ENCODE data around the gene ARHGEF33.
A peak's percentile ranks its signal among the peaks of the same experiment; 100 is the strongest.
"Not testable (repeated sequence)": the region's sequence is repeated elsewhere in the genome, so short reads cannot be mapped to it uniquely, and the experiment has no call there.

Gene ARHGEF33

DNA sequence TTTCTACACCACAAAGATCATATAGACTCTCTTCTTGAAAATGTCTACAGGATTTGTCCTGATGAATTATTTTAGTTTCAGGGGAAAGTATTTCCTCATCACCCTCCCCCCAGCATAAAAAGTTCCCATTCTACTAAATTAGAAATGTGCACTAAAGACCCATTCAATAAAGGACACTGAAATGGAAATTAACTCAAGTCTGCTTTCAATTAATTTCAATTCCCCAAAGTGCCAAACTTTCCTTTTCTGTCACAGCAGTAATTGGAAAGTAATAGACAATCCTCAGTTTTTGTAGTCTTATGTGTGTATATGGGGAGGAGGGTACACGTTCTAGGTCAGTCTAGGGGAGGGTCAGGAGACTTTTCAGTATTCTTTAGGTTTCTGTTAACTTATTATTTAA, 21.5 kb downstream of the ARHGEF33 start:
- no peak for ATAC-seq

DNA sequence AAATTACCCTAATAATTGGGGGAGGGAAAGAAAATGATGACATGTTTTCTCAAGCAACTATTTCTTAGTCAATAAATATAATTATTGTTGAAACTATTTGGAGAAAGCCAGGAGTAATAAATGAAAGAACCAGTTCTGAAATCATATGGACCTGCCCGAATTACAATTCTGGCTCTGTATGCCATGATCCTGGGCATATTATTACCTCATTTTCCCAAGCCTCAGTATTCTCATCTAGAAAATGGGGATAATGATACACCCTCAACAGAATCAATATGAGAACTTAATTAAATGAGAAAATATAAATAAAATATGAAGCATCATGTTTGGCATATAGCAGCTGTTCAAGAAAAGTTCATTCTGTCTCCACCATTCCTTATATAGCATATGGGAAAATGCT, 22.9 kb downstream of the ARHGEF33 start:
- no peak for ATAC-seq

DNA sequence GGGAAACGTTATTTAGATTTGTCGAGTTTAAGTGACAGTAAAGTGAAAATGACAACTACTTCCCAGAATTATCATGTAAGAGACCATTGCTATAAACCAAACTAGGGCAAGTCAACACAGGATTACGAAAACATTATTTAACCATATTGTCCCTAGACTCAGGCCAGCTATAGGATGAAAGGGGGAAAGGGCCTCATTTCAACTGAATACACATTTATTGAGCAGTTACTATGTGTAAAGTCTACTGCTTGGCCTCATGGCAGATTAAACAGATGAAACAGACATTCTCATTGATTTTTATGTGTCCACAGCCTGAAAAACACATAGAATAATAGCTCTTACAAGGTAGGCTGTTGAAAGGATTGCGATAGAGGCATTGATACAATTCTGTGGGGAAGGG, 32.7 kb downstream of the ARHGEF33 start:
- ATAC-seq, result no peak

DNA sequence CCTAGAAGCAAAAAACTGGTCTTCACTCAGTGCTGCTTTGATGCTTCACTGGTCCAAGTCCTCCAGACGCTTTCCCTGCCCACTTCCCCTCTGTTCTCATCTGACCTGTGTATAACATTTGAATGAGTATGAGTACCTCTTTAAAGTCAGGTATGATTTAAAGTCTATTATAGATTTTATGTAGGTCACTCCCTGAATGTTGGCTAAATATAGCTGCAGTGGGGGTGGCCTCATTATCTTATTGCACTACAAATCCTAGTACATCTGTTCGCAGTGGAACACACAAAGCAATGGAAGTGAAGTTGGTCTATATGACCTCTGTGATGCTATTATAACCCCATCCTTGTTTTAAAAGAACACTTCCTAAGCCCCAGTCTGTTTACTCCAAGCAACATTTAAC, 33.2 kb downstream of the ARHGEF33 start:
- no peak for ATAC-seq

DNA sequence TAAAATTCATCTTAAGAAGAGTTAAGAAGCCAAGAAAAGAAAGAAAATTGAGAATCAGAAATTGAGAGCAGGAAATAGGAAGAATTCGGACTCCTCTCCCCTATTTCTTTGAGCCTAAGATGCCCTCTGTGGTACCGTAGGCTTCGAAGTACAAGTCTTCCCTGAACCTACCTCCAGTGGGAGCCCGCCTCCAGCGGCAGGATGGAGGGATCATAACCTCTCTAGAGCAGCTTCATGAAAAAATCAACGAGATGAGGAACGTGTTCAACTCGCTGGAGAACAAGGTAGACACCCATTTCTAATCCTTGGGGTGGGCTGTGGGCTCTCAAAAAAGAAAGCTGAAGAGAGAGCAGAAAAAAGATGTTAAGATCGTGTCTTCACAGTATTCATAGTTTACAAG, 36.3 kb downstream of the ARHGEF33 start:
- ATAC-seq, result no peak

DNA sequence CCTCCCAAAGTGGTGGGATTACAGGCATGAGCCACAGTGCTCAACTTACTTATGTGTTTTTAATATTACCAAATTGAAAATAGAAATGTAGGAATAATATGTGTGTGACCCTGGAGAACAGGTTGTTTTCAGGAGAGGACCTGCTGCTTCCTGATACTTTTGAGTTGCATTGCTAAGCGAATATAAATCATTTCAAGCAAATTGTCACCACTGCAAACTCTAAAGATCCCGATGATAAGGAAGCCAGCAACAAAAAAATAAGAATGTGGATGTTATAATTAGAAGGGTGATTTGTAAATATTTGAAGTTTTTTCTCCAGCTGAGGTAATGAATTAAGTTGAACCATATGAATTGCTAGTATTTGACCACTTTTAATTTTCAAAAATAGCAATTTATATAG, 40.9 kb downstream of the ARHGEF33 start:
- no peak for ATAC-seq

DNA sequence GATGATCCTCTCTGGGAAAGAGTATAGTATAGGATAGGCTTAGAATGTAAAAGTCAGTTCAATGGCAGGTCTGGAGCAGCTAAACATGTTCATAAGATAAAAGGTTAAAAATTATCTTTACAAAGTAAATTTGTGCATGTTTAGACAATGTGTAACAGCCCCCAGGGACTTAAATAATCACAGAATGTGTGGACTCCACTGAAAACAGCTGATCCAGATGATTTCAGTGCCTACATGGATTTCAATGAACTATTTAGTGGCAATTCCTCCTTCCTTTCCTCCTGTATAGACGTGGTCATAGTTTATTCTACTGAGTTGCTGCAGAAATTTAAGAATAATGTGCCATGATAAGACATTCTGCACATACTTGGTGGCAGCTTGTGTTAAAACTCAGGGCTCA, 42.9 kb downstream of the ARHGEF33 start:
- no peak for ATAC-seq

DNA sequence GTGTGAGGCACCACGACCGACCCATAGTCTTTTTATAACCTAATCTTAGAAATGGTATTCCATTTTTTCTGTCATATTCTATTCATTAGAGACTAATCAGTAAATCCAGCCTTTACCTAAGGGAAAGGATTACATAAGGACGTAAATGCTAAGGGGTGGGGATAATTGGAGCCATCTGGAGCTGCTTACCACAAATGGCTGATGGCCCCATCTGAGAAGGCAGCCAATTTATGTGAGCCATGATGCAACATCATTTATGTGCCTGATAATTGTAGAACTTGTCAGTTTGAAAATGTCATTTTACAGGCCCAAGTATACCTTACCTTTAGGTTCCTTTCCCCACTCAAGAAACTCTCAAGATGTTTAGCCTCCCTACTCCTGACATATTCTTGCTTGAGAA, 44.0 kb downstream of the ARHGEF33 start:
- ATAC-seq, result no peak

DNA sequence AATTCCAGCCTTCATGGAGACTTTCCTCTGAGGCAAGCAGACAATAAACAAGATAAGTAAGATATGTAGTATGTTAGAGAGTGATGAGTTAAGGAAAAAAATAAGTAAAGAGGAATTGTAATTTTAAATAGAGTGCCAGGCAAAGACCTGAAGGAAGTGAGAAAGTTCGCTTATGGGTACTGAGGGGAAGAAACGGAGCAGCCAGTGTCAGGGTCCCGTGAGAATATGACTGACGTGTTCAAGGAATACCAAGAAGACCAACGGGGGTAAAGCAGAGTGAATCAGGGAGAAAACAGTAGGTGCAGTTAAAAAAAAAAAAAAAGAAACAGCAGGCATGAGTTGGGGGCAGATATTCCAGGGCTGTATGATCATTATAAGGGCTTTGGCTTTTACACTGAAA, 45.1 kb downstream of the ARHGEF33 start:
- ATAC-seq, result no peak

DNA sequence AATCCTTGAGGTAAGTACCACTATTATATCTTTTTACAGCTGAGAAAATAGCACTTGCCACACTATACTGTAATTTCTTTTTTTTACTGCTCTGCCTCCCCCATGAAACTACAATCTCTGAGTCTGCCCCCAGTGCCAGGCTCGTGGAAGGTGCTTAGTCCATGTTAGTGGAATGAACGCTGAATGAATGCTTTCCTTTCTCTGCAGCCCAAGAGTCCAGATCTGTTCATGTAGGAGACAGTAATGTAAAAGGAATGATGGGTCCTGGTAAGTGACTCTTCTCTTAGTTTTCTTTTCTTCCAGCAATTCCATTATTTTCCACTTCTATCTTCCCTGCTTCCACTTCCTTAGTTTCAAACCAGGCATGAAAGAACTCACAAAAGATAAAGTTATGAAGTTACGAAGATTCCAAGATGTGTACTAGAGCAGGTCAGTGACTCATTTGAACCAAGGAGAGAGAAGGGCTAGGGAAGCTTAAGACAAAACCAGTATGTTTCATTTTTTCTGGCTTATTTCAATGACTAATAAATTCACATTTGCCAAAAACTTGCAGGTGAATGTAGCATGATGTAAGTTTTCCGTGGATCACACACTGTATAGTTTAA, 46.0 kb downstream of the ARHGEF33 start:
- no peak for ATAC-seq

DNA sequence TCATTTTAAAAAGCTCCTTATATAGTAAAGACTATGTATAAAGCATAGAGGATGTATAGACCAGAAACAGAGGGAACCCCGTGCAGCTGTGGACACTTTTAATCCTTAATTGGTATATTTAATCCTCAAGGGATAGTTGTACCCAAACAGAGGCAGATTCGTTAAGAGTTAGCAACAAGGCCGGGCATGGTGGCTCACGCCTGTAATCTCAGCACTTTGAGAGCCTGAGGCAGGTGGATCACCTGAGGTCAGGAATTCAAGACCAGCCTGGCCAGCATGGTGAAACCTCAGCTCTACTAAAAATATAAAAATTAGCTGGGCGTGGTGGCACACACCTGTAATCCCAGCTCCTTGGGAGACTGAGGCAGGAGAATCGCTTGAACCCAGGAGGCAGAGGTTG, 46.8 kb downstream of the ARHGEF33 start:
- ATAC-seq, result not testable (repeated sequence)

DNA sequence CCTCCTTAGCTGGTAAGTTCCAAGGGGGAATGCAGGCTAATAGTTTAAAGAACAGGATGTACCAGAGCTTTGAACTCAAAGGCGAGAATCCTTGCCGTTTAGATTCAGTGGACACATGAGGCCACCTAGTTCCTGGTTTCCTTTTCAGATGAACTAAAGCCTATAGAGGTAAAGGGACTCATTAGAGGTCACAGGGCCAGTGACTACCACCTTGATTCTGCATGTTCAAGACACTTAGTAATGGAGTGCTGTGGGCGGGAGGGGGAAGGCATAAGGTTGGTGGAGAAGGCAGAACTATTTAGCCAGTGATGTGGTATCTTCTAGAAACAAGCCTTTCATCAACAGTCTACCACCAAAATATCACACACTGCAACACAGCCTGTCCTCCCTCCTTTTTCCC, 47.9 kb downstream of the ARHGEF33 start:
- no peak for ATAC-seq

DNA sequence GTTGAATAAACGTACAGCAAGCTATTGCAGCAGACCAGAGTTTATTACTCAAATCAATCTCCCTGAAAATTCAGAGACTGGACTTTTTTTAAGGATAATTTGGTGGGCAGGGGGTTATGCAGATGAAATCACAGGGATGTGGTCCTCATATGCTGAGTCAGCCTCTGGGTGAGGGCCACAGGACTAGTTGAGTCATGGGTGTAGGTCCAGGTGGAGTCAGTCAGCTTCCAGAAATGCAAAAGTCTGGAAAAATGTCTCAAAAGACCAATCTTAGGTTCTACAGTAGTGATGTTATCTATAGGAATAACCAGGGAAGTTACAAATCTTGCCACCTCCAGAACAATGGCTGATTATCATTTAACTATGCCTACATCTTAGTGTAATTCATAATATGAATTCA, 51.1 kb downstream of the ARHGEF33 start:
- no peak for ATAC-seq

DNA sequence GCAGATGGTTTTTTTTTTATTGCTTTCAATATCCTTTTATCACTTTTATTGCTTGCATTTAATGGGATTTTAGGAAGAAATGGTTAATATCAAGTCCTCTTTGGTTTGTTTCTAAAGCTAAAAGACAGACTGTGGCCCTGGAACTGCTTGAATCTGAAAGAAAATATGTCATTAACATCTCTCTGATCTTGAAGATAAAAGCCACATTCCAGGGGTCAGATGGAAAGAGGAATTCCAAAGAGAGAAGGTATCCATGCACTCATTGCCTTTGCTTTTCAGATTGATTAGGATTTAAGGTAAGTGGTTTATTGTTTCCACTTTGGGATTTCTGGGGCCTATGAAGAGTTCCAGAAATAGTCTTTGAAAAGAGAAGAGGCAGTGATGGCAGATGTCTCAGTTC, 54.1 kb downstream of the ARHGEF33 start:
- no peak for ATAC-seq

DNA sequence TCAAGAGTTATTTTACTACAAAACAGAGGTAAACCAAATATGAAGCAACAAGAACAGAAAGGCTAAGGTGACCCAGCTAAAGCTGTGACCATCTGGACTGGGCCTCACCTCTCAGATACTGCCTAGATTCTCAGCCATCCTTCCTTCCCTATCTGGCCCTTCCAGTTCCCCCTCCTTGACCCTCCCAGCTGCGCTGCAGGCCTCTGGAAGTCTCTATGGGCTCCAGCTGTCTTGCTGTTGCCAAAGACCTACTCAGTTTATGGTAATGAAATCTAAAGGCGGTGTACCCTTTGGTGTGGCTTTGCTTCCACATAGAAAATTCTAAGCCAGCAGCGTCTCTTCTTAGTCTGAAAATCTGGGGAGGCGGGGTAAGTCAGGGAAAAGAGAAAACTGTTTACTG, 55.7 kb downstream of the ARHGEF33 start:
- ATAC-seq, result no peak

DNA sequence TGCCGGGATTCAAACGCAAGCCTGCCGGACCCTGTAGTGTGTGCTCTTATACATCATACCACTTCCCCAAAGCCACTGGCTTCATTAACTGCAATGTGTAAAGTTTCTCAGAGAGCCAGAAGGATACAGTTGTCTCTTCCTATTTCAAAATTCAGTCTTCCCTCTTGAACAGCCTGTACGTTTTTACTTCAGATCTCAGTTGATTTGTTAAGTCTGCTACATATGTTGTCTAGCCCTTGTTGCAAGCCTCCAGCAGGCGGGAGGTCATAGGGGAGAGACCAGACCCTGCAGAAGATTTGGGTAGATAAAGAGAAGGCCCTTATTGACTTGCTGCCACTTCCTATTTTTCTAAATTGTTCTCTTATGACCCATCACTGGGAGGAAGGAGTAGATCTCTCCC, 56.2 kb downstream of the ARHGEF33 start:
- ATAC-seq, result no peak

DNA sequence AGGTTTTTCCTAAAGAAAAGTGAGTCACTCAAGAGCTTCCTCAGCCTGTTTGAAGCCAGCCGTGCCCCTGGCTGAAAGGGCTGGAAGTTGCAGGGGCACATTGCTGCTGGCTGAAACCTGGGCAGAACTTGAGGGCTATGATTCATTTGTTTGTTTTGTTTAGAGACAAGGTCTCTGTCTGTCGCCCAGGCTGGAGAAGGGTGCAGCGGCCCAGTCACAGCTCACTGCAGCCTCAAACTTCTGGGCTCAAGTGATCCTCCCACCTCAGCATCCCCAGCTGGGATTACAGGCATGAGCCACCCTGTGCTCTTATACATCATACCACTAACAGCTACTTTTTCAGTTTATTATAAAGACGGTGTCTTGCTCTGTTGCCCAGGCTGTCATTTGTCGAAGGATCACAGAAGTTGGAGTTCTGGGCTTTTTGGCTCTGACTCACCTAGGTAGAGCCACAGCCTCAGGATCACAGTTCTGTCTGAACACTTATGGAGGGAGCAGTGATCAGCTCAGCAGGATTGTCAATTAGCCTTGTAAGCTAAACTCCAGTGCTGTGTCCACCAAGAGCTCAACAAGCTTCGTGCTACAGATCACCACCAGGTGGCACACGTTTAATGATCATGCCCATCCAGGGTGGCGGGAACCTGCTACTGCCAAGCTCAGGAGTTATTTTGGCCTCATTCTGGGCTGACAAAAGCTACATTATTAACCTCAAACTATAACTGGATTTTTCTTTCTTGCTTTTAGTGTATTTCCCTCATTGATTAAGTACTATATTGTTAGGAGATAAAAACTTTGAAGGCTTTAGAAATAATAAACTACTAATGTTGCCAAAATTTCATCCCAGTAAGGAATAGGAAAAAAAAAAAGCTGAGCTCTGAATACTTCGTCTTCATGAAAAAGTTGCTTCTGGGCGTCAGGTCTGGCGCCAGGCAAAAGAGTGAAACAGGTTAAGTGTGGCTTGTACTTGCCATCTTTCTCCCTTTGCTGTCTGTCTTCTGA, 57.9 kb downstream of the ARHGEF33 start:
- peak; percentile 48 to 69 for ATAC-seq

DNA sequence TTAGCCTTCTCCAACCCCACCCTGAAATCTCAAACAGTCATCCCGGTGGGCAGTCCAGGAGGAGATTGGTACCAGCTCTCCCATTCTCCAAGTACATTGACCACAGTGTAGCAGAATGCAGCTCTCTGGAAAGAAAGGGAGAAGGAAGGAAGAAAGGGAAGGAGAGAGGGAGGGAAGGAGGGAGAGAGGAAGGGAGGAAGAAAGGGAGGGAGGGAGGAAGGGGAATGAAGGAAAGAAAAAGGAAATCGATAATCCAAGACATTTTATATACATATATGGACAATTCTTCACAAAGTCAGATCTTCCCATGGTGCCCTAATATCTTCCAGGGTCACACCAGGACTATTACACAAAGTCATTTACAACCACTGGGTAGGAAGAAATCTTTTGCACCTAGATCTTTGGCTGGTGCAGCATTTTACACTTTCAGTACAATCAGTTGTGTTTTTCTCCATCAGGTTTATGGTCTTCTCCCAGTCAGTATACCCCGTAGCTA, 58.8 kb downstream of the ARHGEF33 start:
- no peak for ATAC-seq

DNA sequence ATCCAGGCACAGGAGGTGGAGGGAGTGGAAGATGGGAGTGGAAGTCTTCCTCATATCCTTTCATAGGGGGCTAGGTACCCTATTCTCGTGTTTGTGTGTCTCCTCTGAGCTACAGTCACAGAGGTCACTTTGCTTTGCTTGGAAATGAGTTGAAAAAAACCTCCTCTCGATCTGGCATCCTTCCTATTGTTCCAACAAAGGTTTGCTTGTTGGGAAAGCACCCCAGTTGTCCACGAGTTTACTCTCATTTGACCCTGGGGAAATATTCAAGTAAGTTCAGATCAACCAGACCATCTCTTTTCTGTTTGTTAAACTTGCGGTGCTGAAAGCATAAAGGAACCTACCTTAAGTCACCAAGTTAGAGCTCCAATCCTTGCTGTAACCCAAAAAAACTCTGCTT, 59.3 kb downstream of the ARHGEF33 start:
- ATAC-seq, result no peak

DNA sequence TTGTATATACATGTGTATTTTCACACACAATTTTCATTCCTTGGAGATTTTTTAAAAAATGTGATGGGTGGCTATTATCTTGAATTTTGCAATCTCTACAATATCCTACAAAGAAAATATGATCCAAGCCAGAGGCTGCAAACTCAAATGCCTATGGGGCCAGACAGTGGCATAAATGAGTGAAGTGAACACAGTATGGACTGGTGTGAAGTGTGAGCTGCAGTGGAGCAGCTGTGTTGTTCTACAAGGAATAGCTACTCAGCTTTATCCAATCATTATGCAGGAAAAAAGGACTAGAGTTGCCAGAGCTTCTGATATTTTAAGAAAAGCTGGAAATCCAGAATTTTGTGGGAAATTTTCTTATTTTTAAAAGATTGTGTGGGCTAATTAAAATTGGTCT, 62.1 kb downstream of the ARHGEF33 start:
- ATAC-seq, result no peak

DNA sequence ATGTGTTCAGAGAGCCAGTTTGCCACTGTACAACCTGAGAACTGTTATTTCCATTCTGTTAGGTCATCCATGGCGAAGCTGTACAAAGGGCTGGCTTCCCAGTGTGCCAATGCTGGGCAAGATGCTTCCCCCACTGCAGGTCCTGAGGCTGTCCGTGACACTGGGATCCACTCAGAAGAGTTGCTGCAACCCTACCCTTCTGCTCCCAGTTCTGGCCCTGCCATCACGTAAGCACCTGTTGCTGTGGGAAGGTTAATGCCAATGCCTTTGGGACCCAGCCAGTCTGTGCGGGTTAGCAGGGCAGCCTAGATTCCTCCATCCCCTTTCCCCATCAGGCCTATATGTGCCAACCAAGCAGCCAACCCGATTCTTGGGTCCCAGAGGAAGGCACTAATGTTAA, 68.3 kb downstream of the ARHGEF33 start:
- ATAC-seq, result no peak

DNA sequence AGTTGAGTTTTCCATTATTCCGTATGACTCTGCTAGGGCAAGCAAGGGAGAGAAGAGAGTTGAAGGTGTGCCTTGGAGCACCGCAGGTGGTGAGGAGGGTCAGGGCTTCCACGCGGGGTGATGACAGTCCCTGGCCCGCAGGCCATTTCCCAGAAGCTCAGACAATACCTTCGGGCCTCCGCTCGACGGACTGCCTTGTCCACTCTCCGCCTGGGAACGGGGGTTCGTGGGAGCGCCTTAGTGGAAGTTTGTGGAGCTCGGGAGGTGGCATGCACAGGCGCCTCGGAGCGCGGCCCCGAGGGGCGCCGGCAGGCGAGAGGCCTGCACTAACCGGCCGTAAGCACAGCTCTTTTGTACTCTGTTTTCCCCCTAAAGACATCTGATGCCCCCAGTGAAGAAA, 69.8 kb downstream of the ARHGEF33 start:
- ATAC-seq, result no peak

DNA sequence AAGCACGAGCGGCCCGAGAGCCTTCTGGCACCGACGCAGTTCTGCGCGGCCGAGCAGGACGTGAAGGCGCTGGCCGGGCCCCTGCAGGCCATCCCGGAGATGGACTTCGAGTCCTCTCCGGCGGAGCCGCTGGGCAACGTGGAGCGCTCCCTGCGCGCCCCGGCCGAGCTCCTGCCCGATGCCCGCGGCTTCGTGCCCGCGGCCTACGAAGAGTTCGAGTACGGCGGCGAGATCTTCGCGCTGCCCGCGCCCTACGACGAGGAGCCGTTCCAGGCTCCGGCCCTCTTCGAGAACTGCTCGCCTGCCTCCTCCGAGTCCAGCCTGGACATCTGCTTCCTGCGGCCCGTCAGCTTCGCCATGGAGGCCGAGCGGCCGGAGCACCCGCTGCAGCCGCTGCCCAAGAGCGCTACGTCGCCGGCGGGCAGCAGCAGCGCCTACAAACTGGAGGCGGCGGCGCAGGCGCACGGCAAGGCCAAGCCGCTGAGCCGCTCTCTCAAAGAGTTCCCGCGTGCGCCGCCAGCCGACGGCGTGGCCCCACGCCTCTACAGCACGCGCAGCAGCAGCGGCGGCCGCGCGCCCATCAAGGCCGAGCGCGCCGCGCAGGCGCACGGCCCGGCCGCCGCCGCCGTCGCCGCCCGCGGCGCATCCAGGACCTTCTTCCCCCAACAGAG, 70.4 kb downstream of the ARHGEF33 start:
- peak; percentile 96 to 97 for ATAC-seq
